ENCODE data around the gene CDKAL1.
A peak's percentile ranks its signal among the peaks of the same experiment; 100 is the strongest.

CDKAL1 gene

DNA sequence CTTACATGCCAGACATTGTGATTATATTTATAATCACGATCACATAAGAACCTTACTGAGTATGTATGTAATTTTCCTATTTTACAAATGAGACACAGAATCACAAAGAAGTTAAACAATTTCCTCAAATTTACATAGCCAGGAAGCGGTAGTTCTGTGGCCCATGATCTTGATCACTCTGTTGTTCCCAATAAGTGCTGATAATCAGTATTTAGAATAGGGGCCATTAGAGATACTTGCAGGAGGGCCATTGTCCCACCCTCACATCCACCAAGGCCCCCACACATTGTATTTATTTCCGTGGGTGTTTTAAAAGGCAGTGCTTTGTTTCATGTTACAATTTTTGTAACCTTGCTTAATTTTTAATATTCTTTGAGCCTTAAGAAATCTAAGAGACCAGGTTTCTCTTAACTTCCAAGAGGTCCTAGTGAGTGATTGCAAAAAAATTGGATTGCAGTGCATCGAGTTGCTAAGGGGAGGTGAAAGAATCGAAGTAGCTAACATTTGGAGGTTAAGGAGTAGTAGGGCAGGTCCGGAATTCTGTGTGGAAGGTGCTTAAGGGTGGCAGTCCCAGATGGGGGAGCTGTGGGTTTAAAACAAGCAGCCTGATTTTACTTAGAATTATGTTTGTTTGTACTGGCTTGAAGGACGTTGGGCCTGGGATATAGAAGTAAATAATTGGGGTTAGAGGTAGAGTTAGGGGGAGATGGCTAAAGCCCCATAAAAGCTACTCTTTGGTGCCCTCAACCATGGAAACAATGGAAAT, 339.4 kb downstream of the CDKAL1 start:
- Histone ChIP-seq H3K4me3 (ENCODE audit: low read length, poor library complexity, severe bottlenecking) (no peak overlapping the region), H3K9me3 (ENCODE audit: insufficient read depth, low read depth, low read length) (no peaks in the 10 kb centered on the region), H3F3A (ENCODE audit: low read depth) (no peaks in the 10 kb centered on the region), H3K79me2 (ENCODE audit: insufficient read depth, low read length) (0 out of 2 replicates have a peak, but pooled peaks cover 3% of the 10 kb centered on the region), H4K20me1 (ENCODE audit: insufficient read depth, low read length, poor library complexity, severe bottlenecking) (no peaks in the 10 kb centered on the region), H2AFZ (ENCODE audit: low read length) (no peak overlapping the region), H3K36me3 (ENCODE audit: insufficient read depth, low read length) (no peaks in the 10 kb centered on the region), H3K27me3 (ENCODE audit: insufficient read depth, low read length, poor library complexity, severe bottlenecking) (no peaks in the 10 kb centered on the region), H3K4me1 (ENCODE audit: insufficient read depth, low read length, poor library complexity, severe bottlenecking) (peaks cover 30% of the 10 kb centered on the region), H3K4me2 (ENCODE audit: low read depth, low read length, poor library complexity, severe bottlenecking) (no peak overlapping the region), H3K9ac (ENCODE audit: low read depth, low read length, poor library complexity, severe bottlenecking) (no peak overlapping the region), H3K9me2 (replicated peaks; ENCODE audit: low read depth, low read length) (no peaks in the 10 kb centered on the region)
- TF ChIP-seq EZH2phosphoT487 (IDR thresholded peaks at IDR 0.05; ENCODE audit: borderline replicate concordance) = no peak
- TF ChIP-seq, protein P1, sequence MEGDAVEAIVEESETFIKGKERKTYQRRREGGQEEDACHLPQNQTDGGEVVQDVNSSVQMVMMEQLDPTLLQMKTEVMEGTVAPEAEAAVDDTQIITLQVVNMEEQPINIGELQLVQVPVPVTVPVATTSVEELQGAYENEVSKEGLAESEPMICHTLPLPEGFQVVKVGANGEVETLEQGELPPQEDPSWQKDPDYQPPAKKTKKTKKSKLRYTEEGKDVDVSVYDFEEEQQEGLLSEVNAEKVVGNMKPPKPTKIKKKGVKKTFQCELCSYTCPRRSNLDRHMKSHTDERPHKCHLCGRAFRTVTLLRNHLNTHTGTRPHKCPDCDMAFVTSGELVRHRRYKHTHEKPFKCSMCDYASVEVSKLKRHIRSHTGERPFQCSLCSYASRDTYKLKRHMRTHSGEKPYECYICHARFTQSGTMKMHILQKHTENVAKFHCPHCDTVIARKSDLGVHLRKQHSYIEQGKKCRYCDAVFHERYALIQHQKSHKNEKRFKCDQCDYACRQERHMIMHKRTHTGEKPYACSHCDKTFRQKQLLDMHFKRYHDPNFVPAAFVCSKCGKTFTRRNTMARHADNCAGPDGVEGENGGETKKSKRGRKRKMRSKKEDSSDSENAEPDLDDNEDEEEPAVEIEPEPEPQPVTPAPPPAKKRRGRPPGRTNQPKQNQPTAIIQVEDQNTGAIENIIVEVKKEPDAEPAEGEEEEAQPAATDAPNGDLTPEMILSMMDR (conservative IDR thresholded peaks at IDR 0.05; ENCODE audit: low read length) = 0 out of 2 replicates have a peak, but pooled peaks have one; percentile 14

- Histone ChIP-seq H3K36me3 (ENCODE audit: insufficient read depth, low read length) (no peaks in the 10 kb centered on the region), H2AFZ (ENCODE audit: low read length) (no peak overlapping the region), H3K9me3 (ENCODE audit: insufficient read depth, low read depth, low read length) (no peaks in the 10 kb centered on the region), H3K9ac (ENCODE audit: low read depth, low read length, poor library complexity, severe bottlenecking) (peak overlapping the region; percentile 27), H3K79me2 (ENCODE audit: insufficient read depth, low read length) (0 out of 2 replicates have a peak, but pooled peaks cover 3% of the 10 kb centered on the region), H3K4me2 (ENCODE audit: low read depth, low read length, poor library complexity, severe bottlenecking) (peak overlapping the region; percentile 8), H3K27me3 (ENCODE audit: insufficient read depth, low read length, poor library complexity, severe bottlenecking) (no peaks in the 10 kb centered on the region), H3F3A (ENCODE audit: low read depth) (no peaks in the 10 kb centered on the region), H3K4me3 (ENCODE audit: low read length, poor library complexity, severe bottlenecking) (no peak overlapping the region), H4K20me1 (ENCODE audit: insufficient read depth, low read length, poor library complexity, severe bottlenecking) (no peaks in the 10 kb centered on the region), H3K4me1 (ENCODE audit: insufficient read depth, low read length, poor library complexity, severe bottlenecking) (peaks cover 24% of the 10 kb centered on the region), H3K9me2 (replicated peaks; ENCODE audit: low read depth, low read length) (no peaks in the 10 kb centered on the region)
- TF ChIP-seq, protein P1 (conservative IDR thresholded peaks at IDR 0.05; ENCODE audit: low read length) = peak; percentile 69
- TF ChIP-seq EZH2phosphoT487 (IDR thresholded peaks at IDR 0.05; ENCODE audit: borderline replicate concordance) = no peak
These were observed 341.2 kb downstream of the CDKAL1 start for GRCh38 chr6:20875369-20875963.

GRCh38 chr6:20876036-20876435, 341.8 kb downstream of the CDKAL1 start:
- Histone ChIP-seq H3K36me3 (ENCODE audit: insufficient read depth, low read length) (no peaks in the 10 kb centered on the region), H3K4me2 (ENCODE audit: low read depth, low read length, poor library complexity, severe bottlenecking) (peak overlapping the region; percentile 8), H3K79me2 (ENCODE audit: insufficient read depth, low read length) (0 out of 2 replicates have a peak, but pooled peaks cover 3% of the 10 kb centered on the region)

More at GRCh38 chr6:20876036-20876435, 341.8 kb downstream of the CDKAL1 start:
- Histone ChIP-seq H3K9ac (ENCODE audit: low read depth, low read length, poor library complexity, severe bottlenecking) (peak overlapping the region; percentile 27), H3K9me3 (ENCODE audit: insufficient read depth, low read depth, low read length) (no peaks in the 10 kb centered on the region), H3F3A (ENCODE audit: low read depth) (no peaks in the 10 kb centered on the region), H4K20me1 (ENCODE audit: insufficient read depth, low read length, poor library complexity, severe bottlenecking) (no peaks in the 10 kb centered on the region), H2AFZ (ENCODE audit: low read length) (no peak overlapping the region), H3K4me1 (ENCODE audit: insufficient read depth, low read length, poor library complexity, severe bottlenecking) (peaks cover 22% of the 10 kb centered on the region), H3K27me3 (ENCODE audit: insufficient read depth, low read length, poor library complexity, severe bottlenecking) (no peaks in the 10 kb centered on the region), H3K4me3 (ENCODE audit: low read length, poor library complexity, severe bottlenecking) (no peak overlapping the region), H3K9me2 (replicated peaks; ENCODE audit: low read depth, low read length) (no peaks in the 10 kb centered on the region)
- TF ChIP-seq EZH2phosphoT487 (IDR thresholded peaks at IDR 0.05; ENCODE audit: borderline replicate concordance) = no peak
- TF ChIP-seq, protein P1 (conservative IDR thresholded peaks at IDR 0.05; ENCODE audit: low read length) = no peak
